K562 (cell line): Measurements from ENCODE around the gene DCAF12. TPM values are rescaled to one million over a fixed set of nuclear protein-coding genes. Genes with fewer than 3 reads are reported as not detected.

Source experiments
- ATAC-seq: fragments of 200-7000 bp; cut with Tn5 transposase; 3 replicates; pipeline ENCODE4 v1.9.1; 2020; ENCODE audit warnings: moderate library complexity
- BruUV-seq: library from RNA; stranded (reverse); fragments of 400-500 nt; replicated peaks from 2 replicates; lab custom pipeline; 2021; lab: Mats Ljungman, UMichigan
- CTCF ChIA-PET: fragments of 300-600 bp; formaldehyde crosslinking; extraction: SDS; loops from one replicate; lab custom pipeline; 2021; ENCODE audit warnings: low intra/inter-chr PET ratio; lab: Yijun Ruan, JAX
- POLR2A ChIA-PET: fragments of 300-600, 350-650 bp; sonication (Branson Sonifier 250); formaldehyde crosslinking; extraction: SDS; loops from one replicate; lab custom pipeline; 2021; ENCODE audit warnings: antibody characterized with exemption, inconsistent platforms; lab: Yijun Ruan, JAX
- DNase-seq, 4 experiments: peaks; one replicate each; pipeline versions ENCODE4 v3.0.0 to v3.0.0-alpha.2; 2011 to 2018; ENCODE audit warnings: low spot score in 3 of 4, mixed read lengths in 3 of 4; ENCODE audit errors: extremely low read depth in 1 of 4
- FAIRE-seq: peaks from 2 replicates; lab custom pipeline; 2011; peaks lifted over from hg19 to GRCh38; lab: Jason Lieb, UNC
- H2AFZ ChIP-seq: 2 replicates; pipeline ENCODE4 v1.6.0; 2011; ENCODE audit warnings: low read depth, low read length, control low read depth, inconsistent platforms
- H3K27ac ChIP-seq: fragments of 200-600 bp; 3 replicates; pipeline ENCODE4 v1.8.0; 2011; ENCODE audit warnings: low read depth, mild to moderate bottlenecking, control low read depth, inconsistent platforms, low read length, moderate library complexity, mixed read lengths; ENCODE audit errors: extremely low read depth
- H3K27me3 ChIP-seq, 2 experiments: fragments of 300-600 bp in 1 of 2; 2 replicates in 1 of 2; 3 replicates in 1 of 2; pipeline versions ENCODE4 v1.6.0 to v1.8.0; 2011; ENCODE audit warnings: inconsistent platforms in 2 of 2, low read length in 2 of 2, mild to moderate bottlenecking in 1 of 2, mixed read lengths in 1 of 2, moderate library complexity in 1 of 2; ENCODE audit not compliant: control insufficient read depth in 2 of 2, insufficient read depth in 2 of 2
- H3K36me3 ChIP-seq: fragments of 300-600 bp; 3 replicates; pipeline ENCODE4 v1.8.0; 2011; ENCODE audit warnings: mild to moderate bottlenecking, low read length, inconsistent platforms; ENCODE audit not compliant: control insufficient read depth, insufficient read depth
- H3K4me1 ChIP-seq, 2 experiments: fragments of 200-600 bp in 1 of 2; replicated peaks in 1 of 2; 2 replicates in 1 of 2; 3 replicates in 1 of 2; pipeline versions ENCODE4 v1.5.1 to v1.8.0; 2011; ENCODE audit warnings: inconsistent platforms in 2 of 2, low read length in 2 of 2, mild to moderate bottlenecking in 1 of 2, mixed read lengths in 1 of 2, moderate library complexity in 1 of 2; ENCODE audit not compliant: control insufficient read depth in 2 of 2, insufficient read depth in 2 of 2
- H3K4me2 ChIP-seq: 2 replicates; pipeline ENCODE4 v1.6.1; 2011; ENCODE audit warnings: low read length, control low read depth, inconsistent platforms, mixed read lengths; ENCODE audit not compliant: insufficient read depth
- H3K4me3 ChIP-seq: fragments of 200-600 bp; sonication (generic), shearing (Covaris generic); 2 replicates; pipeline ENCODE4 v1.5.1; 2016; ENCODE audit warnings: control low read depth, inconsistent platforms
- H3K79me2 ChIP-seq: fragments of 200-600 bp; 3 replicates; pipeline ENCODE4 v1.8.0; 2011; ENCODE audit warnings: low read length, inconsistent platforms; ENCODE audit not compliant: control insufficient read depth, insufficient read depth
- H3K9ac ChIP-seq, 2 experiments: 2 replicates each; pipeline versions ENCODE4 v1.6.0 to v1.6.1; 2011; ENCODE audit warnings: low read depth in 2 of 2, low read length in 2 of 2, control low read depth in 1 of 2, inconsistent platforms in 1 of 2, mild to moderate bottlenecking in 1 of 2, mixed read lengths in 1 of 2; ENCODE audit not compliant: insufficient read depth in 1 of 2
- H3K9me1 ChIP-seq: one replicate; pipeline ENCODE4 v1.6.0; 2011; ENCODE audit warnings: inconsistent platforms, mild to moderate bottlenecking, low read length, moderate library complexity; ENCODE audit not compliant: control insufficient read depth, insufficient read depth
- H3K9me3 ChIP-seq: replicated peaks from 2 replicates; pipeline ENCODE4 v1.5.1; 2011; ENCODE audit warnings: low read depth, low read length, inconsistent platforms; ENCODE audit not compliant: control insufficient read depth, insufficient read depth
- H4K20me1 ChIP-seq: replicated peaks from 2 replicates; pipeline ENCODE4 v1.6.1; 2011; ENCODE audit warnings: low read length, inconsistent platforms, mixed read lengths; ENCODE audit not compliant: control insufficient read depth, insufficient read depth
- ADNP ChIP-seq: fragments of 200-800 bp; sonication (Bioruptor generic); IDR thresholded peaks from 2 replicates; pipeline ENCODE4 v1.6.1; 2016; ENCODE audit warnings: missing genetic modification characterization, missing compliant biosample characterization
- ESRRB ChIP-seq: fragments of 250-450 bp; sonication (Bioruptor Pico); IDR thresholded peaks from 2 replicates; pipeline ENCODE4 v1.5.0; 2020; ENCODE audit warnings: mild to moderate bottlenecking, moderate library complexity, borderline replicate concordance
- HEY1 ChIP-seq: fragments of 250-450 bp; sonication (Bioruptor Pico); IDR thresholded peaks from 2 replicates; pipeline ENCODE4 v1.5.0; 2020; ENCODE audit warnings: mild to moderate bottlenecking, moderate library complexity, borderline replicate concordance
- MCM3 ChIP-seq: fragments of 450-650 bp; IDR thresholded peaks from 2 replicates; pipeline ENCODE4 v1.6.1; 2016
- NFATC3 ChIP-seq: fragments of 450-650 bp; IDR thresholded peaks from 2 replicates; pipeline ENCODE4 v1.6.1; 2017; ENCODE audit warnings: mild to moderate bottlenecking
- NFXL1 ChIP-seq: fragments of 450-650 bp; formaldehyde crosslinking; IDR thresholded peaks from 2 replicates; pipeline ENCODE4 v1.4.0; 2021; ENCODE audit warnings: mild to moderate bottlenecking
- PKNOX1 ChIP-seq: fragments of 450-650 bp; IDR thresholded peaks from 2 replicates; pipeline ENCODE4 v1.6.1; 2016
- SAFB ChIP-seq: fragments of 200-400 bp; formaldehyde crosslinking; IDR thresholded peaks from 2 replicates; pipeline ENCODE4 v1.6.1; 2017; ENCODE audit warnings: low read depth, low read length, borderline replicate concordance
- ZBTB26 ChIP-seq: fragments of 450-650 bp; formaldehyde crosslinking; IDR thresholded peaks from 2 replicates; pipeline ENCODE4 v1.4.0; 2022; ENCODE audit warnings: missing genetic modification characterization
- ZNF175 ChIP-seq: fragments of 200-800 bp; sonication (Bioruptor generic); IDR thresholded peaks from 2 replicates; pipeline ENCODE4 v1.6.1; 2016; ENCODE audit warnings: low read depth, mild to moderate bottlenecking, missing genetic modification characterization, missing compliant biosample characterization
- ZNF282 ChIP-seq: sonication (generic); formaldehyde crosslinking; IDR thresholded peaks from 2 replicates; pipeline ENCODE4 v1.8.1; 2023; ENCODE audit warnings: missing genetic modification reagents
- ZNF785 ChIP-seq: fragments of 250-450 bp; sonication (Bioruptor Pico); IDR thresholded peaks from 2 replicates; pipeline ENCODE4 v1.4.0; 2020; ENCODE audit warnings: mild to moderate bottlenecking
- ZNF79 ChIP-seq: fragments of 250-450 bp; sonication (Bioruptor Pico); IDR thresholded peaks from 2 replicates; pipeline ENCODE4 v1.4.0; 2020; ENCODE audit warnings: low read depth, mild to moderate bottlenecking, moderate library complexity
- WGBS: fragments of 100-300 bp; shearing (Covaris generic); methylation state at CpG from one replicate; pipeline ENCODE4 v1.1.6; 2016; ENCODE audit warnings: low coverage, mixed read lengths; ENCODE audit not compliant: insufficient coverage; ENCODE audit errors: missing lambda C conversion rate; 5-methylcytosine and 5-hydroxymethylcytosine counted together
- in situ Hi-C: fragments of 300-500 bp; cut with MboI; formaldehyde crosslinking; loops from 4 replicates; pipeline ENCODE4 v1.15.0; 2018; ENCODE audit warnings: inconsistent platforms, mixed read lengths
- intact Hi-C: fragments of 100-400 bp; cut with micrococcal nuclease; formaldehyde crosslinking; loops from 2 replicates; pipeline ENCODE4 v1.14.2; 2022
- polyA plus RNA-seq, 8 experiments: library from polyadenylated mRNA; depleted of rRNA in 4 of 8; stranded (reverse) in 5 of 8; unstranded in 3 of 8; fragments of >200 nt; fragmentation: Nextera tagmentation in 2 of 8; fragmentation: Illumina TruSeq in 1 of 8; extraction: Ambion mirVana in 2 of 8; extraction: Trizol in 1 of 8; gene quantifications; 2 replicates each; pipeline versions ENCODE4 v1.2.1 to v1.2.3, GENCODE V29; 2011 to 2014; ENCODE audit warnings: inconsistent platforms in 1 of 8, missing spikeins in 1 of 8
- total RNA-seq, 7 experiments: library from RNA; depleted of rRNA in 6 of 7; stranded (reverse); fragments of >200 nt in 6 of 7; fragmentation: Illumina TruSeq in 2 of 7; extraction: Trizol in 2 of 7; gene quantifications; 2 replicates each; pipeline versions ENCODE4 v1.2.1 to v1.2.3, GENCODE V29; 2011 to 2021; ENCODE audit warnings: low replicate concordance in 1 of 7

Gene DCAF12
- total and polyA plus RNA-seq, 9 of the 15 experiments (the other 6 are each of a cell fraction or from before 2014, with no cell fraction given), result 10.9 to 59.6 (median 30.8) TPM

- Histone ChIP-seq H3K36me3 (no peaks in the 10 kb centered on the region), H3K4me2 (no peak overlapping the region), H4K20me1 (no peaks in the 10 kb centered on the region), H3K4me1 (peaks cover 28 to 45% of the 10 kb centered on the region in 2 experiments), H3K27me3 (no peaks in the 10 kb centered on the region), H3K27ac (peak overlapping the region; percentile 33; the same call in 1 of the 3 replicates)
- in situ Hi-C loops, result no loop called here
- CTCF ChIA-PET, result no interaction called here
- ATAC-seq (no peak), DNase-seq (no peak), FAIRE-seq (no peak)
- intact Hi-C loops, result no loop called here
- BruUV-seq, result no TSS peak
- TF ChIP-seq ZNF282, result no peak
- no peak for TF ChIP-seq SAFB
- TF ChIP-seq ZBTB26 (CRISPR knock-in tag), result no peak
- no peak for TF ChIP-seq ESRRB
- TF ChIP-seq ZNF79 (CRISPR knock-in tag), result no peak
- no peak for TF ChIP-seq ZNF175 (CRISPR knock-in tag)
- no peak for TF ChIP-seq MCM3
- no peak for TF ChIP-seq ZNF785 (CRISPR knock-in tag)
- no peak for TF ChIP-seq NFATC3
- no peak for TF ChIP-seq NFXL1
- TF ChIP-seq PKNOX1, result peak; percentile 30
- TF ChIP-seq HEY1 (CRISPR knock-in tag), result no peak
- TF ChIP-seq ADNP (tag), result 0 out of 2 replicates have a peak, but pooled peaks have one; percentile 12
- TF ChIP-seq, all 486 proteins: peak for 2
- Histone ChIP-seq H3K9me3 (no peaks in the 10 kb centered on the region), H3K9me1 (no peaks in the 10 kb centered on the region), H2AFZ (peak overlapping the region; percentile 26; the same call in 1 of the 2 replicates), H3K4me3 (no peak overlapping the region), H3K79me2 (no peaks in the 10 kb centered on the region), H3K9ac (no peak overlapping the region)
- WGBS, result 67% methylated on average over 1 of the region's 1 CpG
- POLR2A ChIA-PET, result interaction anchor here (0.6 to 1.2 kb wide), 2 partner anchors 21 to 26 kb away, joined by 3 to 4 read pairs; no protein-coding TSS in a partner anchor
These were observed 27.6 kb upstream of the DCAF12 start for GRCh38 chr9:34154057-34154456.
